ENCODE measurements around the gene RAN. TPM values are rescaled to one million over a fixed set of nuclear protein-coding genes. Genes with fewer than 3 reads are reported as not detected.
A peak's percentile ranks its signal among the peaks of the same experiment; 100 is the strongest.

RAN gene
- total and polyA plus RNA-seq, 9 of the 15 experiments (the other 6 are each of a cell fraction or from before 2014, with no cell fraction given), result 1,687 to 3,820 (median 2,300) TPM

DNA sequence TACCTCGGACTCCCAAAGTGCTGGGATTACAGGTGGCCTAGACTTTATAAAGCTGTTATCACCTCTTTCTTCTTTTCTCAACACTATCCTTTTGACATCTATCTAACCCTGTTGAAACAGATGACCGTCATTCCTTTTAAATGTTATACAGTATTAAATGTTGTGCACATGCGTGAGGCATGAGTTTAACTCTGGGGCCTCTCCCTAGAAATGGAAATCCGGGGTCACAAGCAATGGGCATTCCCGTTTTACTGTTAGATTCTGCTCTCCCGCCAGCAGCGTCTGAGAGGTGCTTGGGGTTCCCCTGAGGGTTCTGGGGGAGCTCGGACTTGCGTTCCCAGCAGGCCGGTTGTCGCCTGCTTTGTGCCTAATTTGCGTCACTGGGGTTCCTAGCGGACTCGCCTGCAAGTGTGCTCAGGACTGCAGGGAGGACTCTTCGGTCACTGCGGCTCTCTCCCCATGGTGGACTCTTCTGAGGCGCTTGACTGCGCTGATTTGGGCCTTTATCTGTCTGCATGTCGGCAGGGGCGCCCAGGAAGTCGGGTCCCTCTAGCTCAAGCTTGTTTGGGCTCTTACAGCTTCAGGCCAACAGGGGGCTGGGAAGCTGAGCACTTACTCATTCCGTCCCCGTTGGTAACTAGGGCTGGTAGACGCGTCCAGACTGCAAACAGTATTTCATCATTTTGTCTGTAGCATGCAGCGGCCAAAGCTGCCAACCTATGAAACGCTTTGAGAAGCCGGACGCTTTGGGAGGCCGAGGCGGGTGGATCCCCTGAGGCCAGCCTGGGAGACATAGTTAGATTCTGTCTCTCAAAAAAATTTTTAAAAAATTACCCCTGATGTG, 1.2 kb upstream of the RAN start (continued):
- TF ChIP-seq ZNF57 (CRISPR knock-in tag; IDR thresholded peaks at IDR 0.05), result no peak
- no peak for TF ChIP-seq SAP30 (IDR thresholded peaks at IDR 0.05; ENCODE audit: borderline replicate concordance, insufficient read depth, low read depth, low read length, poor library complexity, severe bottlenecking)
- no peak for TF ChIP-seq STAT5A (IDR thresholded peaks at IDR 0.05; ENCODE audit: borderline replicate concordance, low read length)
- no peak for TF ChIP-seq C11orf30 (IDR thresholded peaks at IDR 0.05; ENCODE audit: low read depth)
- TF ChIP-seq FOS (IDR thresholded peaks at IDR 0.05; ENCODE audit: extremely low read depth, insufficient read length), result no peak
- TF ChIP-seq BHLHE40 (IDR thresholded peaks at IDR 0.05; ENCODE audit: low read length), result no peak; the same call in 1 of the 2 replicates
- TF ChIP-seq PBX2 (CRISPR knock-in tag; IDR thresholded peaks at IDR 0.05; ENCODE audit: low read depth), result no peak
- peak; percentile 61 for TF ChIP-seq PBX2 (tag; conservative IDR thresholded peaks at IDR 0.05; ENCODE audit: low read depth)
- no peak for TF ChIP-seq ZNF740 (CRISPR knock-in tag; IDR thresholded peaks at IDR 0.05)
- no peak for TF ChIP-seq ZNF740 (tag; IDR thresholded peaks at IDR 0.05)
- TF ChIP-seq ZSCAN29 (IDR thresholded peaks at IDR 0.05), result no peak
- peak; percentile 44; the same call in 1 of the 2 replicates for TF ChIP-seq ZBED1 (IDR thresholded peaks at IDR 0.05)
- TF ChIP-seq GATAD2B (IDR thresholded peaks at IDR 0.05; ENCODE audit: borderline replicate concordance), result no peak
- TF ChIP-seq NFXL1 (CRISPR knock-in tag; IDR thresholded peaks at IDR 0.05), result no peak
- no peak for TF ChIP-seq THRAP3 (IDR thresholded peaks at IDR 0.05; ENCODE audit: borderline replicate concordance)
- TF ChIP-seq CREM (IDR thresholded peaks at IDR 0.05; ENCODE audit: low read depth), result no peak; the same call in none of the 2 replicates
- no peak for TF ChIP-seq SAFB2 (IDR thresholded peaks at IDR 0.05; ENCODE audit: borderline replicate concordance, low read depth, low read length, severe bottlenecking)
- no peak for TF ChIP-seq ZBTB5 (IDR thresholded peaks at IDR 0.05)
- TF ChIP-seq CCNT2 (IDR thresholded peaks at IDR 0.05; ENCODE audit: borderline replicate concordance, extremely low read depth, insufficient read length, low read depth, low read length), result no peak

All from K562 (cell line).